T-helper 17 cell (primary cell): ENCODE measurements around the gene PHTF2. TPM values are rescaled to one million over a fixed set of nuclear protein-coding genes. Genes with fewer than 3 reads are reported as not detected.

ENCODE experiments used
- ATAC-seq: fragments of 150-1000 bp; cut with Tn5 transposase; 2 replicates; pipeline ENCODE4 v1.10.0; 2021; ENCODE audit warnings: mild to moderate bottlenecking, moderate library complexity
- DNase-seq, 3 donors: peaks; one replicate each; pipeline versions ENCODE4 v3.0.0 to v3.0.0-alpha.2; 2020 to 2021
- H3K9me3 ChIP-seq: one replicate; pipeline ENCODE4 v1.7.0; 2013; ENCODE audit warnings: low read length, mild to moderate bottlenecking; ENCODE audit not compliant: control insufficient read depth, poor library complexity, severe bottlenecking
- H3K27ac Mint-ChIP-seq: one replicate; pipeline ENCODE4 v1.8.0; 2022; ENCODE audit warnings: mild to moderate bottlenecking, moderate library complexity, mixed read lengths
- H3K27me3 Mint-ChIP-seq: one replicate; pipeline ENCODE4 v1.8.0; 2022; ENCODE audit warnings: mixed read lengths
- H3K36me3 Mint-ChIP-seq: one replicate; pipeline ENCODE4 v1.8.0; 2022; ENCODE audit warnings: low read depth, mixed read lengths
- H3K4me1 Mint-ChIP-seq: one replicate; pipeline ENCODE4 v1.8.0; 2022; ENCODE audit warnings: mild to moderate bottlenecking, mixed read lengths
- H3K4me3 Mint-ChIP-seq: one replicate; pipeline ENCODE4 v1.8.0; 2022; ENCODE audit warnings: mild to moderate bottlenecking, moderate library complexity, mixed read lengths
- total RNA-seq, 4 donors: library from RNA in 2 of 4; stranded (reverse) in 2 of 4; gene quantifications; one replicate each; pipeline ENCODE4 v1.2.3 and lab custom pipeline; 2022 to 2026

Gene PHTF2
- total RNA-seq: 10 to 100 TPM; 68.1 to 69.9 TPM
- 91.2 to 109 reads per million in 2 donors for total RNA-seq (lab: John Stamatoyannopoulos, UW)

DNA sequence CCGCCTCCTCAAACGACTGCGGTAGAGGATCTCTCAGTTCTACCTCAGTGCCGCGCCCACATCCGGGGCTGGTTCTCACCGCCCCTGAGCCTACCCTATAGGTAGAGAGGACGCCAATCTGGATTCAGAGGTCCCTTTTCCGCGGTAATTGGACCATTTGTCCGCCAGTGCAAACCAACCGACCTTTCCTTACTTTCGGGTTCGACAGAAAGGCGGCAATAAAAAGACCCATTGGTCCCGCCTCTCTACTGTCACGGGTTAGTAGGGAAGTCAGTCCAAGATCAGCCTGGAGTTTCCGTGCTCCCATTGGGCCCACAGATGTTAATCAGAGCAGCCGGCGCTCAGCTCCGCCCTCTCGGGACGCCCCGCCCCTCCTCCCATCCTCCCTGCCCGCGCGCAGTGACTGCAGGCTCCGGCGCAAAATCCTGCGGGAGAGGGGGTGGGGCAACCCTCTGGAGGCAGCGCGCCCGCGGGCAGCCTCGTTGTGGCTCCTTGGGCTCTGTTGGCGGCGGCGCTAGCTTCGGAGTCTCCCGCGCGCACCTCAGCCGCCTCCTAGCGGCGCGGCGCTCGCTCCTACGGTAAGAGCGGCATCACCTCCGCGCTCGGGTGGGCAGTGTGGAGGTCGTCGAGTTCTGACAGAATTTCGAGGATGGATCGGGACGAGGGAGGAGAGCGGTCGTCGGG lies at the start of gene PHTF2, which contains the start of gene TMEM60:
Gene PHTF2, plus strand, starts transcription at position 380 of the 684 bp plus-strand sequence.
Gene TMEM60, minus strand, starts transcription at position 41 of the 684 bp plus-strand sequence. CDS start 4,061 bp downstream, outside the sequence.
- Mint-ChIP-seq H3K36me3 (peaks cover 8% of the 10 kb centered on the region), H3K4me3 (peak within 1 kb of the TSS; percentile 97), H3K4me1 (peaks cover 58% of the 10 kb centered on the region), H3K27me3 (no peaks in the 10 kb centered on the region), H3K27ac (peak within 1 kb of the TSS; percentile 99)
- ATAC-seq (peak; percentile 90), DNase-seq (peak; percentile 82 to 94 (median 91))
- no peaks in the 10 kb centered on the region for H3K9me3 ChIP-seq

DNA sequence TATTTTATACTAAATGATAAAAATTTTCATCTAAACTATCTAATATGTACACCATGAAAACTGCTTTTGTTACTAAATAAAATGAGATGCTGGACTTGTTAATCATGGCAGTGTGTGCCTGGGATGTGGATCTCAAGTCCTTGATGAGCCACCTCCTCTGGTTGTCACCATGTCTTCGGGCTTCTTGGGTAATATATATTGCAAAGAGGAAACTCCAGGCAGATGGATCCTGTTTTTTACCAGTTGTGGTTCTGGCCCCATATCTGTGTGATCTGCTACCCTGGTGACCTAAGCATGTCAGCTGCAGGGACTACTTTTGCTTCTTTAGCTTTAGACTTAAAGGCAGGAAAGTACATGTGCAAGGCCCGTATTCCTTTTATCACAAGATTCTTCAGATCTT lies 46.6 kb upstream of the PHTF2 start:
- Mint-ChIP-seq H3K27ac (no peak overlapping the region), H3K4me1 (peaks cover 35% of the 10 kb centered on the region), H3K27me3 (no peaks in the 10 kb centered on the region), H3K36me3 (peaks cover 5% of the 10 kb centered on the region), H3K4me3 (no peak overlapping the region)
- no peak for DNase-seq
- H3K9me3 ChIP-seq: no peaks in the 10 kb centered on the region
- ATAC-seq: peak; percentile 48

DNA sequence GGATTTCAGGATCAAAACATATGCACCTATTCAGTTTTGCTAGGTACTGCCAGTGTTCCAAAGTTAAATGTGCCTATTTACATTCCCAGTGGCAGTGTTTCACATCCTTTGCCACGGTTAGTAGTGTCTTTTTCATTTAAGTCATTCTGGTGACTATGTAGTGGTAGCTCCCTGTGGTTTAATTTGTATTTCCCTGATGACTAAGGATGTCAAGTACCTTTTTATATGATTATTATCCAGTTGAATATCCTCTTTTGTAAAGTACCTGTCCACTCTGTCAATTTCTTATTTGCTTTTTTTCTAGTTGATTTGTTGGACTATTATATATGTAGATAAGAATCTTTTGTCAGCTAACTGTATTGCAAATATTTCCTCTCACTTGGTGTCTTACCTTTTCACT lies 45.4 kb upstream of the PHTF2 start:
- Mint-ChIP-seq H3K4me3 (no peak overlapping the region), H3K36me3 (peaks cover 5% of the 10 kb centered on the region), H3K27ac (peak overlapping the region; percentile 60), H3K4me1 (peaks cover 30% of the 10 kb centered on the region), H3K27me3 (no peaks in the 10 kb centered on the region)
- H3K9me3 ChIP-seq: no peaks in the 10 kb centered on the region
- DNase-seq: no peak
- ATAC-seq: no peak

DNA sequence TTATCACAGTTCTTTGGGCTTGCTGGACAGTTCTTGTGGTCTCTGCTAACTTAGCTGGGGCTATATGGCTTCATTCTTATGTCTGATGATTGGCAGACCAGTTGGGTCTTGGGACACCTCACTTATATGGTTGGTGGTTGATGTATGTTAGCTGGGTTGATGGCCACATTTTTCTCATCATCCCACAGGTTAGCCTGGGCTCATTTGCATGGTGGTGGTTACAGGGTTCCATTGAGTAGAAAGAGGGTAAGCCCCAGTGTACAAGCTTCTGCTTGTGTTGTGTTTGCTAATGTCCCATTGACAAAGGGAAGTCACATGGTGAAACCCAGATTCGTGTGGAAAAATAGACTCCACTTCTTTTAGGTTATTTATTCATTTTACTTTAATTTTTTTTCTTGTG lies 41.0 kb upstream of the PHTF2 start:
- Mint-ChIP-seq H3K27me3 (no peaks in the 10 kb centered on the region), H3K36me3 (no peaks in the 10 kb centered on the region), H3K4me1 (peaks cover 27% of the 10 kb centered on the region), H3K4me3 (no peak overlapping the region), H3K27ac (no peak overlapping the region)
- DNase-seq (no peak), ATAC-seq (peak; percentile 59)
- H3K9me3 ChIP-seq: no peaks in the 10 kb centered on the region

DNA sequence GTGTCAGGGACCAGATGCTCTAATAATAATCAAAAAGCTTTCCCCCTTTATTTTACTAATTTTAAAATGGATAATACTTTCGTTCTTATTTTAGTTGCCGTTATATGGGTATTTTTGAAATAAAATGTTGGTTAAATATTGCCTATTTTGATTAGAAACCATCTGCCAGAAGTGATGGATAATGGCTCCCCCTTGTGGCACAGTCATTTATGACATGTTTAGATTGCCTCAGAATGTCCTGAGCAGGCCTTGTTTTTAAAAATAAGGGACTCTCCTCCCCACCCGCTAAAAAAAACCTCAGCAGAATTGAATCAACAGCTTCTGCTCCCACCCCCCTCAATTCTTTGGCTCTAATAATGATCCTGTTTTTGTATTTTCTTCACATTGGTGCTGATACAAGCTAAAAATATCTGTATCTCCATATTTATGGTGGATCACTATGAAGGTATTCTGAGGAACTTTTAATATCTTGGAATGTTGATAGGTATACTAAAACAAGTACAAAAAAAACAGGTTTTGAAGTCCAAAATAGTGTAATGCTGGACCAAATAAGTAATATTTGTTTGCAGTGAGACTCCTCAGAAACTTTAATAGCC lies 39.2 kb upstream of the PHTF2 start:
- H3K27ac Mint-ChIP-seq: peak overlapping the region; percentile 8
- peaks cover 24% of the 10 kb centered on the region for H3K4me1 Mint-ChIP-seq
- H3K9me3 ChIP-seq: no peaks in the 10 kb centered on the region
- no peaks in the 10 kb centered on the region for H3K36me3 Mint-ChIP-seq
- ATAC-seq: peak; percentile 89
- no peak overlapping the region for H3K4me3 Mint-ChIP-seq
- DNase-seq: peak; percentile 31 to 69 (median 36)
- no peaks in the 10 kb centered on the region for H3K27me3 Mint-ChIP-seq

DNA sequence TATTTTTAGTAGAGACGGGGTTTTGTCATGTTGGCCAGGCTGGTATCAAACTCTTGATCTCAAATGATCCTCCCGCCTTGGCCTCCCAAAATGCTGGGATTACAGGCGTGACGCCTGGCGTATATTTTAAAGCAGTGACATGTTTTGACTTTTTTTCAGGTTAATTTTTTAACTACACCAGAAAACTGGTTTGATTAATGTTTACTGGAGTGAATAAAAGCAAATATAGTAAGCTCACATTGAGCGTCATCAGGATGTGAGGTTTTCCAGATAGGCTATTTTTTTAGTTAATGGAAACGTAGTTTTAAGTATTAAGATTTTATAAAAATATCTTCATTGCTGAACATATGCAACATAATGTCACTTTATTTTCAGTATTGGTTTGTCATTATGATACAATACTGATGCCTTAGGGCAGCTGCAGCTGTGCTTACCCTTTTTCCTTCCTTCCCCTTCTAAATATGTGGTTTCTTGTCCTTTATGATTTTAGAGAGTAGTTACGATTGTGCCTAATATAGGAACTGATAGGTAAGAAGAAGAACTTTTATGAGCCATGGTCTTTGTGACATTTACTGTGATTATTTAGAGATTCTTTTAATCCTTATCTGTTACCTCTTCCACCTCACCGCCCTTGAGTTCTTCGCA lies 37.6 kb upstream of the PHTF2 start:
- H3K9me3 ChIP-seq: no peaks in the 10 kb centered on the region
- no peaks in the 10 kb centered on the region for H3K27me3 Mint-ChIP-seq
- DNase-seq: no peak
- H3K4me3 Mint-ChIP-seq: no peak overlapping the region
- H3K27ac Mint-ChIP-seq: no peak overlapping the region
- peaks cover 28% of the 10 kb centered on the region for H3K4me1 Mint-ChIP-seq
- no peak for ATAC-seq
- no peaks in the 10 kb centered on the region for H3K36me3 Mint-ChIP-seq

DNA sequence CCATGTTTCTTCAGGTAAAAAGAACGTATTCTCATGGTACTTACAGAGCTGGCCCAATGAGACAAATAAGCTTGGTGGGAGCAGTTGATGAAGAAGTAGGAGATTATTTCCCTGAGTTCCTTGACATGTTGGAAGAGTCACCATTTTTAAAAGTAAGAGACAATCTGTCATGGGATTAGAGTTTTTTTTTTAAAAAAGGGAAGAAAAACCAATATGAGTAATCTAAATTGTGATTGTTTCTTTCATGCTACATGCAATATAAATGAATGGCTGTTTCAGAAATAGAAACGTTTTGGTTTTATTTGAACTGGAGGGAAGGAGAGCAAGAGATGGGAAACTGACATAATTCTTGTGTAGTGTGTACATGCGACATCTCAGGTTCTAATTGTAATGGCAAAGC lies 33.1 kb upstream of the PHTF2 start:
- ATAC-seq: no peak
- DNase-seq: no peak
- H3K4me1 Mint-ChIP-seq: peaks cover 24% of the 10 kb centered on the region

DNA sequence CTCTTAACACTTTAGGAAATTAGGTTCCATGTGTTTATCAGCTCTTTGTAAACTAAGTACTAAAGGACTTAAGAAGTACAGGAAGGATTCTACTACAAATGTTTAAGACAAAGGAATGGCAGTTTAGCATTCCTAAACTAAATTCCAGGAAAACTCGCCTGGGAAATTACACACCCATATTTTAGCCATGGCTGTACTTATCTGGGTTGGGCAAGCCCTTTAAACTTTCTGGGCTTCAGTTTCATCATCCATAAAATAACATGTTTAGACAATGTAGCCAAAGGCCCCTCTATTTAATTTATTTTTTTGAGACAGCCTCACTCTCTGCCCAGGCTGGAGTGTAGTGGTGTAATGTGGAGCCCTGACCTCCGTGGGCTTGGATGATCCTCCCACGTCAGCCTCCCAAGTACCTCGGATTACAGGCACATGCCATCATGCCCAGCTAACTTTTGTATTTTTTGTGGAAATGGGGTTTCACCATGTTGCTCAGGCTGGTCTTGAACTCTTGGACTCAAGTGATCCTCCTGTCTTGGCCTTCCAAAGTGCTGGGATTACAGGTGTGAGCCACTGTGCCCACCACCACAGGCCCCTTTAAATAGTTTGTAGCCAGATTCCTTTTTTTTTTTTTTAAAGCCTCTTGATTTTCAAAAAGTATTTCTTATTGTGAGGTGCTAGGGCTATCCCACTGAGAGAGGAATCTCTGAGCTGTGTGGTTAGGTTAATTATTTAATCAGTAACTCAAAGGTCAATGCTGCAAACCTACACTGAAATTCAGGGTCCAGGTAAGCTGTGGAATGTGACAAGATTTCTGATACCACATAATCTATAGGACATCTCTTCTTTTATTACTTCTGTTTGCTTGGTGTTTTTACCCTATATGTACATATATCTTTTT lies 32.4 kb upstream of the PHTF2 start:
- DNase-seq (no peak), ATAC-seq (no peak)
- Mint-ChIP-seq H3K27ac (peak overlapping the region; percentile 77), H3K27me3 (no peaks in the 10 kb centered on the region), H3K36me3 (peaks cover 4% of the 10 kb centered on the region), H3K4me3 (no peak overlapping the region), H3K4me1 (peaks cover 25% of the 10 kb centered on the region)
- H3K9me3 ChIP-seq: no peaks in the 10 kb centered on the region

More for the DNA sequence above, 33.1 kb upstream of the PHTF2 start:
- peaks cover 2% of the 10 kb centered on the region for H3K36me3 Mint-ChIP-seq
- no peak overlapping the region for H3K4me3 Mint-ChIP-seq
- peak overlapping the region; percentile 27 for H3K27ac Mint-ChIP-seq
- H3K27me3 Mint-ChIP-seq: no peaks in the 10 kb centered on the region
- H3K9me3 ChIP-seq: no peaks in the 10 kb centered on the region

DNA sequence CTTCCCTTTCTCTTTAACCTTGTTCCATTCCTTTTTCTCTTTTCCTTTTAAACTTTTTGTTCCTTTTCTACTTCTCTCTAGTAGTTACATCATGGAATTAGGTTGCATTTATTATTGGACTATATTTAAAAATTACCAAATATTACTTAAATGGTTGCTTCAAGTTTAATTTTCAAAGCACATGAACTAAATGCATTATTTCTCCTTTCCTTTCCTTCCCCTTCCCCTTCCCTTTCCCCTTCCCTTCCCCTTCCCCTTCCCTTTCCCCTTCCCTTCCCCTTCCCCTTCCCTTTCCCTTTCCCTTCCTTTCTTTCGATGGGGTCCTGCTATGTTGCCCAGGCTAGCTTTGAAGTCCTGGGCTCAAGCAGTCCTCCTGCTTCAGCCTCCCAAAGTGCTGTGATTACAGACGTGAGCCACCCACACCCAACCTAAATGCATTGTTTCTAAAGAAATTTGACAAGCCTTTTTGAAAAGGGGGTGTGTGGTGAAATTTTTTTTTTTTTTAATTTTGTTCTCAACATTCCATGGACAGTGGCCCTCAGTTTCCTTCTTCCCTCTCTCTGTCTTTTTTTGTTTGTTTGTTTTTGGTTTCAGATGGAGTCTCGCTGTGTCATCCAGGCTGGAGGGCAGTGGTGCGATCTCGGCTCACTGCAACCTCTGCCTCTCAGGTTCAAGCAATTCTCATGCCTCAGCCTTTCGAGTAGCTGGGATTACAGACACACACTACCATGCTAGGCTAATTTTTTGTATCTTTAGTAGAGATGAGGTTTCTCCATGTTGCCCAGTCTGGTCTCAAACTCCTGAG lies 31.6 kb upstream of the PHTF2 start:
- peak overlapping the region; percentile 77 for H3K27ac Mint-ChIP-seq
- peaks cover 4% of the 10 kb centered on the region for H3K36me3 Mint-ChIP-seq
- peaks cover 23% of the 10 kb centered on the region for H3K4me1 Mint-ChIP-seq
- DNase-seq (no peak), ATAC-seq (no peak)
- H3K27me3 Mint-ChIP-seq: no peaks in the 10 kb centered on the region
- no peak overlapping the region for H3K4me3 Mint-ChIP-seq
- no peaks in the 10 kb centered on the region for H3K9me3 ChIP-seq

DNA sequence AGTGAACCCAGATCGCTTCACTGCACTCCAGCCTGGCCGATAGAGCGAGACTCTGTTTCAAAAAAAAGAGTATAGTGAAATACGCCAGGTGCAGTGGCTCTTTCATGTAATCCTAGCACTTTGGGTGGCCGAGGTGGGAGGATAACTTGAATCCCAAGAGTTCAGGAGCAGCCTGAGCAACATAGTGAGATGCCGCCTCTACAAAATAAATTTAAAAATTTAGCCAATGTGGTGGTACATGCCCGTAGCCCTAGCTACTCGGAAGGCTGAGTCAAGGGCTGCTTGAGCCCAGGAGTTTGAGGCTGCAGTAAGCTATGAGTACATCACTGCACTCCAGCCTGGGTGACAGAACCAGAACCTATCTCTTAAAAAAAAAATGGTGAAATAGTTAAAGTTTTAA lies 28.3 kb upstream of the PHTF2 start:
- Mint-ChIP-seq H3K4me3 (no peak overlapping the region), H3K4me1 (peaks cover 15% of the 10 kb centered on the region), H3K27ac (peak overlapping the region; percentile 27), H3K27me3 (no peaks in the 10 kb centered on the region), H3K36me3 (peaks cover 4% of the 10 kb centered on the region)
- ATAC-seq: no peak
- H3K9me3 ChIP-seq: no peaks in the 10 kb centered on the region
- no peak for DNase-seq

DNA sequence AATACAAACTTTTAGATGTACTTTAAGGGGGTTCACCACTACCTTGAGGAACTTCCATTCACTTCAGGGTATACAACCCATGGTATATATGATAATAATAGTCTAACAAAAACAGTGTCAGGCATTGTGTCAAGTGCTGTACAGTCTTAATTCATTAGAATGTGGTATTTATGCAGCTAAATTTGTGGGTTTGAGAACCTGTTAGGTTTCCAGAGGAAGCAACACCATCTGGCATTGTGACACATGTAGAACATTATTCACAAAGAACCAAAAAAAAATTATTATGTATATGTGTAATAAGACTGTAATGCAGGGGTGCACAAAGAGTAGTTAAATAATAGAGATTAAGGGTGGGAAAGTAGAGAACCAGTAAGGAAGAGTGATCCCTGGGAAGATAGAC lies 26.7 kb upstream of the PHTF2 start:
- H3K27me3 Mint-ChIP-seq: no peaks in the 10 kb centered on the region
- H3K27ac Mint-ChIP-seq: peak overlapping the region; percentile 29
- H3K36me3 Mint-ChIP-seq: peaks cover 6% of the 10 kb centered on the region
- H3K4me1 Mint-ChIP-seq: peaks cover 12% of the 10 kb centered on the region
- H3K9me3 ChIP-seq: no peaks in the 10 kb centered on the region
- H3K4me3 Mint-ChIP-seq: no peak overlapping the region
- ATAC-seq (no peak), DNase-seq (no peak)

DNA sequence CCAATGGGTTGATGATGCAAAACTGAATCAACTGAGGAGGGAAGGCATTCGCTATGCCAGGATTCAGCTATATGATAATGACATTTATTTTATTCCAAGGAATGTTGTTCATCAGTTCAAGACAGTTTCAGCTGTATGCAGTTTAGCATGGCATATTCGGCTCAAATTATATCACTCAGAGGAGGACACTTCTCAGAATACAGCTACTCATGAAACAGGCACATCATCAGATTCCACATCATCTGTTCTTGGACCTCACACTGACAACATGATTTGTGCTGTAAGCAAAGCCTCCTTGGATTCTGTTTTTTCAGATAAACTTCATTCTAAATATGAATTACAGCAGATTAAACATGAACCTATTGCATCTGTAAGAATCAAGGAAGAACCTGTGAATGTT lies 20.0 kb upstream of the PHTF2 start:
- Mint-ChIP-seq H3K36me3 (peaks cover 2% of the 10 kb centered on the region), H3K27ac (no peak overlapping the region)
- ATAC-seq: no peak

More for the DNA sequence above, 20.0 kb upstream of the PHTF2 start:
- Mint-ChIP-seq H3K4me1 (peaks cover 2% of the 10 kb centered on the region), H3K27me3 (no peaks in the 10 kb centered on the region), H3K4me3 (no peak overlapping the region)
- H3K9me3 ChIP-seq: no peaks in the 10 kb centered on the region
- DNase-seq: no peak
